ENCODE results near the gene CSRNP3.

CSRNP3 gene

DNA sequence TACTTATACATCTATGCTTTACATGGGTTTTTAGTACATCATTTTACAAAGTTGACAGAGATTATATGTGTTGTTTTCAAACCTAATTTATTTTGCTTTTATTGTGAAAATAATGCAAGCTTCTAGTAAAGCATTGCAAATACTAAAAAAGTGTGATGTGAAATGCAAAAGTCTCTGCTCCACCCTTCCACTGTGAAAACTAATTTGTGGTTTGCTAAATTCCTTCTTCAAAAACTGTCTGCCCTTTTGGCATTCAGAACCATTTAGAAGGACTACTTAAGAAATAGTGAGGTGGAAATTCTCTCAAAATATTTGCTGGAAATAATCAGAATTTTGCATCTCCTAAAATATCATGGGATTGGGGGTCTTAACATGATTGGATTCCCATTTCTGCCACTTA lies 78.4 kb downstream of the CSRNP3 start:
- DNase-seq (ENCODE audit: low spot score): no peak

GRCh38 chr2:165549619-165550018 lies 80.1 kb downstream of the CSRNP3 start:
- no peak for DNase-seq (ENCODE audit: low spot score)

DNA sequence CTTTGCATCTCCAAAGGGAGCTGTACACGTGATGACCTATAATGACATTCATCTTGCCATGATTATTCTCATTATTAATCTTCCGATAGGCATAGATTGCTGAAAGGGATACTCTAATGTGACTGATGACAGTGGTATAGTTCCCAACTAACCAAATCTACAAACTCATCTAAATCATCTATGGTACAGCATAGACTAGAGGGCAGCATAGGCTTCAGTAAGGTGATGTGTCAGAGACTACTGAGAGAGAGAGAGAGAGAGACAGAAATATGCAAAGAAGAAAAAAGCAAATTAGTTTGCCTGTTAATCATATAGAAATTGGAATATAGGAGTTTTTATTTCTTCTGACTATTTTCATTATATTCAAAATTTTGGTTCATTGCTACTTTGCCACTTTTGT lies 89.3 kb downstream of the CSRNP3 start:
- no peak for DNase-seq (ENCODE audit: low spot score)

- DNase-seq (ENCODE audit: low spot score): no peak
Measured at GRCh38 chr2:165560377-165560988, 91.0 kb downstream of the CSRNP3 start.

GRCh38 chr2:165561516-165561915 lies 92.0 kb downstream of the CSRNP3 start:
- no peak for DNase-seq (ENCODE audit: low spot score)

DNA sequence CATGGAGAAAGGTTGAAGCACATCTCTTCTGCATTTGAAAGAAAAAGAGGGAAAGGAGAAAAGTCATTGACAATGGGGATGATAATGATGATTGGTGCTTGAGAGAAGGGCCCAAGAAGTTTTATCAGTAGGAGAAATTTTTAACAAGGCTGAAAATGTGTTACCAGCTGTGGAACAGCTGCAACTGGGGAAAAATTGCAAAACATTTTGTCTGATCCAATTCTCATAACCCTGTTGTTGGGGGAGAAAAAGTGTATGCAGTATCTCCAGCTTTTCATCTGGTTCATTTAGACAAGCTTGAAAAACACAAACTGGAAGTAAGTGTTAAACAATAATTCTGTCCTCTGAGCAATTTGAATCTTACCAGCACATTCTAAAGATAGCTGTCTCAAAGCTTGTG lies 92.7 kb downstream of the CSRNP3 start:
- no peak for DNase-seq (ENCODE audit: low spot score)

- DNase-seq (ENCODE audit: low spot score): peak; percentile 8
Measured at GRCh38 chr2:165563468-165564225, 94.1 kb downstream of the CSRNP3 start.

GRCh38 chr2:165566008-165566407 lies 96.5 kb downstream of the CSRNP3 start:
- DNase-seq (ENCODE audit: low spot score): no peak

- DNase-seq (ENCODE audit: low spot score): no peak
Measured at GRCh38 chr2:165567273-165567672, 97.8 kb downstream of the CSRNP3 start.

DNA sequence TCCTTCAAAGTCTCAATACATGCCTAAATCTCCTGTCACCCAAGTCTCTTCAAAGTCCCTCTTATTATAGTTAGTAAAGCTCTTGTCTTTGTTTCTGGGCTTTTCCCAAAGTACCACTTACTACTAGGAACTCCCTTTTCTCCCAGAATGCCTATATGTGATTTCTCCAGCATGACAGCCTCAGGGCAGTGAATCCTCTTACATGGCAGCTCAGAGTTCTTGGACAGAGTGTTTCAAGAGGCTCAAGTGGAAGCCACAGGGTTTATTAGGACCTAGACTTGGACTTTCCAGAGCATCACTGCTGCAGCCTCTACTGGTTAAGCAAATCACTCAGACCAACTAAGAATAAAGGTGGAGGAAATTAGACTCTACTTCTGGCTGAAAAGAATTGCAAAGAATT lies 98.9 kb downstream of the CSRNP3 start:
- no peak for DNase-seq (ENCODE audit: low spot score)

DNA sequence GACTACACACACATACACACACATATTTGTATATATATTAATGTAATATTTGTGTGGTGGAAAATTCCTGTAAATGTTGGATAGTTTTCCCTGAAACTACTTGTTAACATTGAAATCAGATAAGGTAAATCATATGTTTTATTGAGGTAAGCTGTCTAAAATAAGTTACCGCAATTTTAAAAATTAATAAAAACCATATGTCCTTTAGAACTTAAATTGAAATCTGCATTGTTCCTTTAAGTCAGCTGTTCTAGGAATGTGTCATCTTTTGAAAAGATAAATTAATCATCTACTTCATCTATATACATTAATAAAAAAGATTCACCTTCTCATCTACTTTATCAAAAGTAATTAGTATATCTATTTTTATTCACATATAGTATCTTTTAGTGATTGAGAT lies 102.0 kb downstream of the CSRNP3 start:
- no peak for DNase-seq (ENCODE audit: low spot score)

DNA sequence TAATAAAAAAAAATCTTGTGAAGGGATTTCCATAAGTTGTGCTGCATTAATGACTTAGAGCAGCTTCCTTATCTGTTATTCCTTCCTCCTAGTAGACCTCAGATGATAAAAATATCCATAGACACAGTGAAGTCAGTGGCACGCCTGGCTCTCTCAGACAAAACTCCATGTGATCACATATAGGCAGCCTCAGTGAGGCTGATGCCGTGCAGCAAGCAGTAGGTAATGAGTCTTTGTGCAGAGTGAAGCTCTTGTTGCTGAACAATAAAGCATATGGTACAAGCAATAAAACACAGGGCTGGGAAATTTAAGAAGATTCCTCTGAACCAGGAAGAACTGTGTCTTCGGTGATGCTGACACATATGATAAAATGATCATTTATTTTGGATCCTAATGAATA lies 102.7 kb downstream of the CSRNP3 start:
- DNase-seq (ENCODE audit: low spot score): no peak

DNA sequence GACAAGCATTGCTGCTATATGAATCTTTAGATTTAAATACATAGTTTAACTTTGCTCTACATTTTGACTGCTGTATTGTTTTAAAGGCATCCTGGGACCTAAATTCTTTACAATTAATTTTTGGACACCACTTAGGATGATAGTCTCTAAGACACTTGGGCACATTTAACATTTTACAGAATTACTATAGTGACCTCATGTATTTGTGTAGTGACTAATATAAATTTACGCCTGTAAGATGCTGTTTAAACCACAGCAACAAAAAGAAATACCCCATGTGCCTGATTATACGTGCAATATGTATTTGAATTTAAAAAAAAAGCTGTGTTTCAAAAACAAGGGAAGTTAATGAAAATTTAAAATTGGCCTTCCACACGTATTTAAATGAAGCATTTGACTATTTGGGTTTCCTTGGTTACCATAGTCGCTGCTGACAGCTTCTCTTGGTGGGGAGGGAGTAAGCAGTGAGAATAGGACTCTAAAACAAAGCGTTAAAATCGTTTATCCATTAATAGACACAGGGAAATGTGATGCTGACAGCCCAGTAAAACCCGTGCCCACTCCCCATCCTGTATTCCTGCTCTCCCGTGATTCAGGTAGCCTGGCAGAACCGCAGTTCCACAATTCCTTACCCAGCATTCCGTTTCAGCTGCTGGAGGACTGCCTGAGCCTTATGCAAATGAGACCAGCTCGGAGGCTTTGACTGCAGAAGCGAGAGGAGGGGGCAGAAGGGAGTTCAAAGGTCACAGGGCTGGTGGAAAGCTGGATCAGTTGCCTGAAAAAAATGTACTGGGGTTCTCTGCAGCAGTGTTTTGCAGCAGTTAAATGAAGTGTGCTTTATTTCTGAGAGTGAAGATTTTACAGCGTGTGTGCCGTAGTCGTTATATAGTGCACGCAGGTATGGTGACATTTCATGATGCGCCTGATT lies 104.3 kb downstream of the CSRNP3 start:
- no peak for DNase-seq (ENCODE audit: low spot score)

- DNase-seq (ENCODE audit: low spot score): no peak
Measured at GRCh38 chr2:165575044-165575615, 105.6 kb downstream of the CSRNP3 start.

- DNase-seq (ENCODE audit: low spot score): no peak
Measured at GRCh38 chr2:165576409-165577154, 107.1 kb downstream of the CSRNP3 start.

GRCh38 chr2:165582409-165582808 lies 112.9 kb downstream of the CSRNP3 start:
- DNase-seq (ENCODE audit: low spot score): no peak

- DNase-seq (ENCODE audit: low spot score): no peak
Measured at GRCh38 chr2:165582863-165583506, 113.5 kb downstream of the CSRNP3 start.

GRCh38 chr2:165584126-165584654 lies 114.7 kb downstream of the CSRNP3 start:
- no peak for DNase-seq (ENCODE audit: low spot score)

GRCh38 chr2:165586019-165586418 lies 116.5 kb downstream of the CSRNP3 start:
- DNase-seq (ENCODE audit: low spot score): no peak

- DNase-seq (ENCODE audit: low spot score): no peak
Measured at GRCh38 chr2:165587335-165587938, 117.9 kb downstream of the CSRNP3 start.

Measured in activated CD4-positive, alpha-beta T cell treated with anti-CD3 and anti-CD28 coated beads, Interleukin-2, Interleukin-4, amounts not matched to agents 100 ng/mL and 50 ng/mL, durations not matched to agents 16 hours and 8 hours (primary cell).